GM12892 (cell line): ENCODE data around the gene CLIC4. TPM values are rescaled to one million over a fixed set of nuclear protein-coding genes. Genes with fewer than 3 reads are reported as not detected.
"Not testable (repeated sequence)": the region's sequence is repeated elsewhere in the genome, so short reads cannot be mapped to it uniquely, and the experiment has no call there.

ENCODE experiments used
- DNase-seq: peaks from one replicate; pipeline ENCODE4 v3.0.0; 2011; ENCODE audit not compliant: insufficient read length
- FAIRE-seq: peaks from 2 replicates; lab custom pipeline; 2011; peaks lifted over from hg19 to GRCh38; lab: Jason Lieb, UNC
- POLR2A ChIP-seq: IDR thresholded peaks from 2 replicates; pipeline ENCODE4 v1.6.1; 2011; ENCODE audit warnings: low read depth, low read length, control low read depth
- POLR2AphosphoS5 ChIP-seq: IDR thresholded peaks from 2 replicates; pipeline ENCODE4 v1.6.1; 2011; ENCODE audit warnings: low read depth, low read length, control low read depth
- TAF1 ChIP-seq: IDR thresholded peaks from 2 replicates; pipeline ENCODE4 v1.6.1; 2011; ENCODE audit warnings: low read depth, mild to moderate bottlenecking, control low read depth, low read length, borderline replicate concordance
- polyA plus RNA-seq: library from polyadenylated mRNA; unstranded; fragments of >200 nt; gene quantifications from one replicate; pipeline ENCODE4 v1.2.1, GENCODE V29; 2012; ENCODE audit warnings: missing spikeins, inconsistent platforms; ENCODE audit not compliant: missing spikeins

Gene CLIC4
- polyA plus RNA-seq: 39.3 TPM

GRCh38 chr1:24744911-24745710, at the start of gene CLIC4:
Gene CLIC4, plus strand, starts transcription at chr1:24745447. Its CDS starts 107 bp downstream, at chr1:24745554.
- TF ChIP-seq POLR2AphosphoS5 (peak; percentile 47; the same call in 1 of the 2 replicates), POLR2A (peak; percentile 82; the same call in 1 of the 2 replicates), TAF1 (peak; percentile 63; the same call in 1 of the 2 replicates)
- FAIRE-seq: peak; percentile 90
- peak; percentile 80 for DNase-seq

DNA sequence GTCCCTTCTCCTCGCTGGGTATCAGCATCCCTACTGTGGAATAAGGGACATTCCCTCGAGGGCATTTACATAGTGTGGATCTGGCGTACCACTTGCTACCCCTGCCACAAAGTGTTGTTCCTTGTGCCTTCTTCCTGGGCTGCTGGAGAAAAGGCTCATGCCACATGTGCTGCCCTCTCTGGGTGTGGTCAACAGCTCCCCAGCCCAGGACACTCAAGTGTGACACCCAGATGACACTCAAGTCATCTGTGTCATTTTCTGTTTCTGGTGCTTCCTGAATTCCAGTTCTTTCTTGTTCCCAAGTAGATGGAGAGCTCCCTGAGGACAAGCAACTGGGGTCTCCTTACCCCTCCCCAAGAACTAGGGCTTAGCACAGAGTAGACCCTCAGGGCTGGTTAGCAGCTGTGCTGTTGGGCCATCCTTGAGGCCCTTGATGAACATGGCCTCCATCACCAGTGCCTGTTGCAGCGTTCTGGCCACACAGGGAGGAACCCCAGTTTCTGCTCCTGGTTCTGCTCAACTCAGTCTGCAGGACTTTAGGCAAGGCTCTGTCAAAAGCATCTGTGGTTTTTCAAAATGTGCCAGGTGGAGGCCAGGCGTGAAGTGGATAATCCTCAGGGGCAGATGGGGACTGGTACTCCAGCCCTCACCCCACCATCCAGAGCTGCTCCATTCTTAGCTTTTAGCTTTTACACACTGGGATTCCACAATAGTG, 49.0 kb upstream of the CLIC4 start:
- no peak for FAIRE-seq
- no peak for TF ChIP-seq POLR2AphosphoS5
- no peak for TF ChIP-seq POLR2A
- no peak for TF ChIP-seq TAF1

DNA sequence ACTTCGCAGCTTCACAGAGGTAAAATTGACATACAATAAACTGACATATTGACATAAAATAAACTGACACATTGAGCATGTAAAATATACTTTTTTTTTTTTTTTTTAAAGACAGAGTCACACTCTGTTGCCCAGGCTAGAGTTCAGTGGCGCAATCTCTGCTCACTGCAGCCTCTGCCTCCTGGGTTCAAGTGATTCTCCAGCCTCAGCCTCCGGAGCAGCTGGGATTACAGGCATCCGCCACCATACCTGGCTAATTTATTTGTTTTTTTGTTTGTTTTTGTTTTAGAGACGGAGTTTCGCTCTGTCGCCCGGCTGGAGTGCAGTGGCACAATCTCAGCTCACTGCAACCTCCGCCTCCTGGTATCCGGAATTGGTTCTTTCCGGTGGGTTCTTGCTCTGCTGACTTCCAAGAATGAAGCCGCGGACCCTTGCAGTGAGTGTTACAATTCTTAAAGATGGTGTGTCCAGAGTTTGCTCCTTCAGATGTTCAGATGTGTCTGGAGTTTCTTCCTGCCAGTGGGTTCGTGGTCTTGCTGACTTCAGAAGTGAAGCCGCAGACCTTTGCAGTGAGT, 48.4 kb upstream of the CLIC4 start:
- DNase-seq (no peak), FAIRE-seq (no peak)
- TF ChIP-seq POLR2AphosphoS5 (no peak), POLR2A (no peak), TAF1 (no peak)

More for the DNA sequence above, 49.0 kb upstream of the CLIC4 start:
- no peak for DNase-seq

GRCh38 chr1:24697453-24698001, 47.7 kb upstream of the CLIC4 start:
- FAIRE-seq, DNase-seq: not testable (repeated sequence)

DNA sequence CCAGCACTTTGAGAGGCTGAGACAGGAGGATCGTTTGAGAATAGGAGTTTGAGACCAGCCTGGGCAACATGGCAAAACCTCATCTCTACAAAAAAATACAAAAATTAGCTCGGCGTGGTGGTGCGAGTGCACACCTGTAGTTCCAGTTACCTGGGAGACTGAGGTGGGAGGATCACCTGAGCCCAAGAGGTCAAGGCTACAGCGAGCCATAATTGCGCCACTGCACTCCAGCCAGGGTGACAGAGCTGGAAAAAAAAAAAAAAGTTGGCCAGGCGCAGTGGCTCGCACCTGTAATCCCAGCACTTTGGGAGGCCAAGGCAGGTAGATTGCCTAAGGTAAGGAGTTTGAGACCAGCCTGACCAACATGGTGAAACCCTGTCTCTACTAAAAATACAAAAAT, 46.9 kb upstream of the CLIC4 start:
- FAIRE-seq, DNase-seq: not testable (repeated sequence)

- FAIRE-seq: no peak
- no peak for DNase-seq
- no peak for TF ChIP-seq POLR2AphosphoS5
- TF ChIP-seq TAF1: no peak
- no peak for TF ChIP-seq POLR2A
Observed at GRCh38 chr1:24699628-24700027, 45.6 kb upstream of the CLIC4 start.

DNA sequence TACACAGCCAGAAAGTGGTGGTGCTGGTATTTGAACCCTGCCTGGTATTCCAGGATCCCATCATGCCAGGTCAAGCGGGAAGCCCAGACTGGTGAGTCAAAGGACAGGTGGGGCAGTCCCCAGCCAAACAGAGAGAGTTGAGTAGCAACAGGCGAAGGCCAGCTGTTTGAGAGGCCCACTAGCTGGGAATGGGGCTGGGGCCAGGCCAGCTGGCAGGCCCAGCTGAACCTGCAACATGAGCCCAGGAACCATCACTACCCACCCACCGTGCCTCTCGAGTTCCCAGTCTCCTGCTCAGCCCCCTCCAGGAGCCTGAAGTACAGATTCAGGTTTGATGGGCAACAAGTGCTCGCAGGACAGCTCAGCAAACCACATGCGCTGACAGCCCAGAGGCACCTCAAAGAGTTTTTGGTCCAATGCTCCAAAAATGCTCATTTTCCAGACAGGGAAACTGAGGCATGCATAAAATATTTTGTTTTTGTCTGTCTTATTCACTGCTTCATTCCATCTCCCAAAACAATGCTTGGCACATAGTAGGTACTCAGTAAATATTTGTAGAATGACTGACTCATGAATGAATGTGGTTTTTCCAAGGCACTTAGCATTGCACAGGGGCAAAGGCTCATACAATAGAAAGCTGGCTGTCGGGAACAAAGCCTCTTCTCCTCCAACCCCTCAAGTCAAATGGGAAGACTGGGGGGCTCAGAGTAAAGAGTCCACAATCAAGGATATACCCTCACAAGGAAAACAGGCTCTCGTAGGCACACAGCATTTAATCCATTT, 42.5 kb upstream of the CLIC4 start:
- no peak for TF ChIP-seq TAF1
- TF ChIP-seq POLR2AphosphoS5: no peak
- no peak for TF ChIP-seq POLR2A
- DNase-seq: no peak
- no peak for FAIRE-seq

DNA sequence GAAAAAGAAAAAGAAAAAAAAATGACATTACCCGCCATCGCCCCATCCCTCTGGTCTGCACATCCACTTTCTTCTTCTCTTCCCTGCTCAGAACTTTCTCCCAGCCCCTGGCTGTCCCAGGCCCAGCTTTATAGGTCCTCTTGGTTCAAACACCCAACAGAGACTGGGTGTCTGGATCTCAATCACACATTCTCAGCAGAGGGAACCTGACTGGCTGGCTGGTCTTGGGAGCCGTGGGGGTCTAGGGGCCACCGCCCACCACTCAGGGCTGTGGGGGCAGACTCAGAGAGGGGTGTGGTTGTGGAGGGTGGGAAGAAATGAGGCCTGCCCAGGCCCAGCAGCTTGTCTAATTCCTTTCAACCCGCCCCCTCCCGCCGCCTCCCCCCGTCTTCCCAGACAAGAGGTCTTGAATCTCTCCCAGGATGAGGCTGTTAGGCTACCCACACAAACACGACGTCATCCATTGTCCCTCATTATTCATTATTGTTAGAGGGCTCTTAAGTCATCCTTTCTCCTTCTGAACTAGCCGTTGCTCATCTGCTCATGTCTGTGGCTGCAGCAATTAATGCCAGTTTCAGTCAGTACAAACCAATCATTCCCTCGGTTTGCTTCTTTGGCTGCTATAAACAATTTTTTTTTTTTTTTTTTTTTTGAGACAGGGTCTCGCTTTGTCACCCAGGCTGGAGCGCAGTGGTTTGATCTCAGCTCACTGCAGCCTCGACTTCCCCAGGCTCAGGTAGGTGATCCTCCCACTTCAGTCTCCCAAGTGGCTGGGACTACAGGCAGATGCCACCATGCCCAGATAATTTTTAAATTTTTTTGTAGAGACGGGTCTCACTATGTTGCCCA, 40.6 kb upstream of the CLIC4 start:
- TF ChIP-seq TAF1 (no peak), POLR2AphosphoS5 (no peak), POLR2A (no peak)
- DNase-seq (no peak), FAIRE-seq (no peak)

- peak; percentile 67 for FAIRE-seq
- peak; percentile 57 for DNase-seq
Observed at GRCh38 chr1:24705260-24706073, 39.8 kb upstream of the CLIC4 start.

DNA sequence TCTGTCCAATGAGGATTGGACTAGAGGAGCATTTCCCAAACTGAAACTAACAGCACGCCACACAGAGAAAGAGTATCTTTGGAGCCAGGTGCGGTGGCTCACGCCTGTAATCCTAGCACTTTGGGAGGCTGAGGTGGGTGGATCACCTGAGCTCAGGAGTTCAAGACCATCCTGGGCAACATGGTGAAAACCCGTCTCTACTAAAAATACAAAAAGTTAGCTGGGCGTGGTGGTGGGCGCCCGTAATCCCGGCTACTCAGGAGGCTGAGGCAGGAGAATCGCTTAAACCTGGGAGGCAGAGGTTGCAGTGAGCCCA, 39.2 kb upstream of the CLIC4 start:
- DNase-seq, FAIRE-seq: not testable (repeated sequence)

More at GRCh38 chr1:24705260-24706073, 39.8 kb upstream of the CLIC4 start:
- TF ChIP-seq POLR2A (no peak), TAF1 (no peak), POLR2AphosphoS5 (no peak)
